NCI-H1930 (cell line): ENCODE data around the gene SLC35F3.

ENCODE experiments used
- DNase-seq, 2 experiments: peaks; one replicate each; lab custom pipeline; 2025; lab: John Stamatoyannopoulos, UW

The SLC35F3 gene

GRCh38 chr1:234368320-234369032 lies 464.0 kb downstream of the SLC35F3 start:
- no peak for DNase-seq

- DNase-seq: no peak
Measured at GRCh38 chr1:234369033-234369430, 464.6 kb downstream of the SLC35F3 start.

GRCh38 chr1:234369784-234370183 lies 465.3 kb downstream of the SLC35F3 start:
- DNase-seq: no peak

GRCh38 chr1:234371414-234371813 lies 466.9 kb downstream of the SLC35F3 start:
- DNase-seq: peak in 1 of 2 experiments; percentile 32

GRCh38 chr1:234372011-234372757 lies 467.7 kb downstream of the SLC35F3 start:
- DNase-seq: no peak

- DNase-seq: peak; percentile 88 to 91
Measured at GRCh38 chr1:234373064-234373958, 468.8 kb downstream of the SLC35F3 start, which contains the start of gene COA6. Gene COA6 (plus strand): TSS chr1:234373456. CDS start chr1:234373467, 11 bp downstream.

GRCh38 chr1:234373959-234374254 lies 469.4 kb downstream of the SLC35F3 start:
- DNase-seq: no peak
